GM19467 (cell line): ENCODE results near the gene CETN1.

Source experiments
- ATAC-seq: cut with Tn5 transposase; IDR thresholded peaks from one replicate; pipeline ENCODE4 v1.9.1; 2021; ENCODE audit warnings: mild to moderate bottlenecking, moderate library complexity; ENCODE audit not compliant: unreplicated experiment

Gene CETN1

GRCh38 chr18:574865-575645, 5.1 kb upstream of the CETN1 start:
- ATAC-seq, result no peak

DNA sequence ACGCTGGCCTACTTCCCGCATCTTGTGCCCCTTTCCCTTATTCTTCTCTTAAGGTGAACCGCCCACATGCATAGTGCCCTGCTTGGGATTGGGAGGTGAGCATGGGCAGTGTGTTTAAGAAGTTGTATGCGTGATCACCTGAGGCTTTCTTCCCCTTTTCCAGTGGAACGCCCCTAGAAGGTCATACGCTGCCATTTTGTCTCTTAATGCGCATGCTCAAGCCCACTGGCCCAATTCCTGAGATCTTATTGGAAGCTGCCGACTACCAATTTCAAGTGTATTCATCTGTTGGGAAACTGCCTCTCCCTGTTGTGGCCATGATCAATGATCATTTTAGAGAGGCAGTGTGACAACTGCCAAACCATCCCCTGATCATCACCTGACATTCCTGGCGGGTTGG, 3.3 kb upstream of the CETN1 start:
- no peak for ATAC-seq

- no peak for ATAC-seq
These were observed 2.4 kb upstream of the CETN1 start for GRCh38 chr18:577643-578375.

DNA sequence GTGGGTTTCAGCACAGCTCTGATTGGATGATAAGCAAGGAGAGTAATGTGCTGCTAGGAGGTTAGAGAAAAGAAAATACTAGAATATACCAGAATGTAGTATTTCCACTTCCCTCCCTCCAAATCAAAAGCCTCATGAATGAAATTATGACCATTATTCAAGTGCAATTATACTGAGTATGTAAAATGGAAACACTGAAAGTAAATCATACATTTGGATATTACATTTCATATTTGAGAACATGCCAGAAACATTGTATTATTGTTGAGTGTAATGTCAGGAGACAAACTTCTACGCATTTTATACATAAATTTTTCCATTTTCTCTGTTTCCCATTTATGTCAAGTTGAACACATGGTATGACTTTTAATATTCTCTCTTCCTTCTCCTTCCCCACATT, 942 bp upstream of the CETN1 start:
- ATAC-seq, result no peak

GRCh38 chr18:581096-581495, 916 bp downstream of the CETN1 start:
- no peak for ATAC-seq

DNA sequence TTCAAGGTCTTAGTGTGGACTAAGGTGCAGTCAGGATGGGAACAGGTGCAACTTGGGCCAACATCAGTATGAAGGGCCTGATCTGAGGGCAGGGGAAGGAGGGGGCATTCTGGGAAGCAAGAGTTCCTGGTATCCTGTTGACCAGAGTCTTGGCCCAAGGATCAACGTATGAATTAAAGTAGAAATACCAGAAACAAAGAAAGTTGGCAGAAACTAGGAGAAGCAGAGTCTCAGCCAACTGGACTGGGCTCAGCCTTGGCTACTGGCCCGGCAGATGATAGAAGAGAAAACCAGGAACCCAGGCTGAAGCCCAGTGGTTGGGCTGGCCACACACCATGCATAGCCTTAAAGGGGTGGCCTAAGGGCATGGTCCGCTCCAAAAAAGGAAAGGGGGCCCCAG, 2.3 kb downstream of the CETN1 start:
- ATAC-seq, result no peak

GRCh38 chr18:595068-595467, 14.9 kb downstream of the CETN1 start:
- no peak for ATAC-seq

- ATAC-seq, result no peak
These were observed 15.4 kb downstream of the CETN1 start for GRCh38 chr18:595571-595970.

GRCh38 chr18:596288-596881, 16.2 kb downstream of the CETN1 start:
- ATAC-seq, result peak; percentile 41

DNA sequence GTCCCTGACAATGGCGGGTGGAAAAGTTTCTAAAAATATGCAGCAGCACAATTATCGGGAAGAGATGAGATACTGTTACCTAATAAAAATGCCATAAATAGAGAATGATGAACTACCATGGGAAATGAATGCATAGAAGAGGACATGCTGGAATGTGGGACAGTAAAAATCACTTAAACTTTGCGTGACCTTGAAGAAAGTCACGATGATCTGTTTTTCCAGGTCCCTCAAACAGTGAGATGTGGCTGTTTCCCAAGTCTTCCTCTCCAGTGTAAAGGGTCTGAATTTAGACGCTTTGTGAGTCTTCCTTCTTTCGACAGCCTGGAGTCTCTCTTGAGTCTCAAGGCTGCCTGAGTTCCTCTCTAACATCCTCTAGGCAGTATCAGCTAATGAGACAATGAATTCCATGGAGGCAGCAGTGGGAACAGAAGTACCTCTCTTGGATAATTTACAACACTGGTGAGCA, 18.0 kb downstream of the CETN1 start:
- no peak for ATAC-seq

DNA sequence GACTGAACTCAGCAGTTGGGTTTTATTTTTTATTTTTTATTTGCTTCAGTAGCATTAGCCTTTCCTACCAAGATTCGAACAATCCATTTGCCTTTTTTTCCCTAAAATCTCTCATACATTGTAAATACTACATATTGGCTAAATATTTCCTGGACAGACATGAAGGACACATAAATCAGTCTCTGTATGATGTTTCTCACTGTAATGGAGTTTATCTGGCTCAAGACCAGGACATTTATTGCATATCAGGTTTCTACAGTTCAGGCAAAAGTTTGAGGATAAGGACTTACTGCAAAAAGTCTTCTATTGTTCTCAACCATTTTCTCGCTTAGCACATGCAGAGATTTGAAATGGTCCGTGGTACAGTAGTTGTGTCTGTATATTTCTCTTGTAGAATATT, 19.9 kb downstream of the CETN1 start:
- ATAC-seq, result no peak

DNA sequence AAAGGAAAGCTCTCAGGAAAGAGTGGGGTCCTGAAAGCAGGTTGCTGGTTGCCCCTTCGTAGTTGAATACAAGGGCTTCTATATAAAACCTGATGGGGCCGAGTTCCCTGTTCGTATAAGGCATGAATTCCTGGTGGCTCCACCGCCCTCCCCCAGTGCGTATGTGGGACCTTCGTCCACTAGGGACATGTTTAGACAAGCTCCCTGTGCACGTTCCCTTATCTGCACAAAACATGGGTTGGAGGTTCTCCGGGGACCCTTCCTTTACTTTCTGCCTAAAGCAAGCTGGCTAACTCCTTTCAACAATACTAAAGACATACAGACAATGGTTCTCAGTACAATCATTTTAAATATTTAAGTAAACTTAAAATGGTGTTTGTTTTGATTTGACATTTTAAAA, 24.6 kb downstream of the CETN1 start:
- ATAC-seq, result no peak

- no peak for ATAC-seq
These were observed 27.8 kb downstream of the CETN1 start for GRCh38 chr18:607930-608329.

GRCh38 chr18:610214-610928, 30.2 kb downstream of the CETN1 start:
- no peak for ATAC-seq

DNA sequence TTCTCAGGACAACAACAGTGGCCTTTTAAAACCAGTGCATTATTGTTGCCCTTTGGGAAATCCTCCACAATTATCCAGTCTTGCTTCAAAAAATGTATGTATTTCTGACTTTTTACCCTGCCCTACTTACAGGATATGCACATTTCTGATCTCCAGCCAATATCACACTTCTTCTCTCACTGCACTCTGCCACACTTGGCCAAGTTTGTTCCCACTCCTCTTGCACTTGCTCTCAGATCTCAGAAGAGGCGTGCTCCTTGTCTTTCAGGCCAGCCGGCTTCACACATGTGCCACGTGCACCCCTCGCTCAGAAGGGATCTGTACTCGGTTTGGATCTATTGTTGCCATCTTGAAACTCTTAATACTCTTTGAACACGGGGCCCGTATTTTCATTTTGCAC, 32.0 kb downstream of the CETN1 start:
- ATAC-seq, result no peak

DNA sequence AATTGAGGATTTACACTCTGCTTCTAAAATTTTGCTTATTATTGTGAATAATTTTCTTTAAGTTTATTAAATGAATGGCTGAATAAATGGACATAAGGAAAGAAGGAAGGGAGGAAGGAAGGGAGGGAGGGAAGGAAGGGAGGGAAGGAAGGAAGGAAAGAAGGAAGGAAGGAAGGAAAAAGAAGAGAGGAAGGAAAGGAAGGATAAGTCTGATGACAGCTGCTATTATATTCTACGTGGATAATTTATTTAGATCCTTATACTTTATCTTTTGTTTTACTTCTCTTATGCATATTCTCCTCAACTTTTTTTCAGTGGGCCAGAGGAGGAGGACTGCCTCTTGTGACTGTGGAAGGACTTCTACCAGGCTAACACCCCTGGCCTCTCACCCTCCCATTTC, 34.0 kb downstream of the CETN1 start:
- no peak for ATAC-seq

DNA sequence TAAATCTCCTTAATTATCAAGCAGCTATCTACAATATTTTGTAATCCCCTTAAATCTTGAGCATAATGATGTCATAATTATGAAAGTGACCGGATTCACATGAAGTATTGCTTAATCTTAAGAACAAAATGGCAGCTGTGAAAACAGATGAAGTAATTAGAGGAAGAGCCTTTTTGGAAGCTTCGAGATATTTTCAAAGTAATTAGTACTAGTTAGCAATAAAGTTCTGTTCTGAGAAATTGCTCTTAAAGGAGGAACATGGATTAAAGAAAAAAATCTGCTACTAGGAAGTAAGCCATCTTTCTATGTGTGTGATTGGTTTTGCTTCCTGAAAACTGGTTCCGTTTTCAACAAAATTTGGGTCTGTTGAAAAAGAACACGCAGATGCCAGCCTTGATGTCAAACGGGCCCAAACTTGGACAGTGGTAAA, 34.9 kb downstream of the CETN1 start:
- ATAC-seq, result no peak

DNA sequence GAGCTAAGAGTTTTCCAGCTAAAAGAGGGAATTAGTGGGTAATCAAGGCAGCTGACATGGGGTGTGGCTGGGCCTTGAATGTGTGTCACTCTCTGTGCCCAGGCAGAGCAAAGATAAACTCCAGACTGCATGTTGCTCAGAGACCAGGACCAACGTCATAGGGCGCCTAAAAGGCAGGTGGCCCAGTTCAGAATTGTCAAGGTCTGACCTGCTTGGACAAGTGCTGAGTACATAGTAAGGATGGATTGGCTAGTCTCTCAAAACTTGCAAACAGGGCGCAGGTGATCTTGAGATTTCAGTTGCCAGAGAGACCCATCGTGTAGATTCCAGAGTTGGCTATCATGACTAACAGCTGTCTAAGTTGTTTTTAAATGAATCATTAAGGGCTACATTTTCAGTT, 35.6 kb downstream of the CETN1 start:
- ATAC-seq, result no peak

- ATAC-seq, result no peak
These were observed 36.3 kb downstream of the CETN1 start for GRCh38 chr18:616380-616995.

DNA sequence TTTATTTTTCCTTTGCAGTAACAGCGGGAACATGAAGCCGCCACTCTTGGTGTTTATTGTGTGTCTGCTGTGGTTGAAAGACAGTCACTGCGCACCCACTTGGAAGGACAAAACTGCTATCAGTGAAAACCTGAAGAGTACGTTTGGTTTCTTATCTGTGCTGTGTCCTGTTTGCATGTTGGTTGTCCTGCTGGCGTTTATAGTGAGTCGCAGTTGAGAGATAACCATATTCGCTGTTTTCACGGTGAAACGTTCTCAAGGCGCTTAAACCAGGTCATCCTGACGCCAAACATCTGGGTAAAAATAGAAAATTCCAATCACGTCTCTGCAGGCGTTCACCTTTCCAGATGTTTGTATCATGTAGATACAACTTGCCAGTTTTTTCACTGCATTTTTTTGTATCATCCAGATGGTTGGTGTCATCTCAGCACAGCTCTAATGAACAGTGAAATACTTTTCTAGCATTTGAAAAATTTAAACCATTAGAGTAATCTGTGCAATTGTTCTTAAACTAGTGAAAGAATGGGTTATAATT, 37.9 kb downstream of the CETN1 start:
- no peak for ATAC-seq

DNA sequence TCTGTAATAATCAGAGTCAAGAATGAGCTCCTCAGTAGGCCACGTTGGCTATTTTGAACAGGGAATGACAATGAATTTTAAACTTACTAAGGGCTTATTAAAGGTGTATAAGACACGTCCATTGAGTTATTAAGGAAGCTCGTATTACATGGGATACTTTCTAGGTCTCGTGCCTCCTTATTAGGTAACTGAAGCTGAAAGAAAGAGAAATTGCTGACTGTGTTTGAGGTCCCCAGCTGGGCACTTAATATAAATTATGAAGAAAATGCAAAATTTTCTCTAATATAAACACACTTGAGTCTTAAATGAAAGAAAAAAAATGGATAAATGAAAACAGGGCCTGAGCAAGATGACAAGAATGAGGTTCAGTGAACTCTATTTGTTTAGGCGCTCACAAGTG, 38.4 kb downstream of the CETN1 start:
- no peak for ATAC-seq
